Gastrocnemius medialis (tissue), 4 donors: ENCODE results near the gene VSIG1. TPM values are rescaled to one million over a fixed set of nuclear protein-coding genes. Genes with fewer than 3 reads are reported as not detected.
A peak's percentile ranks its signal among the peaks of the same experiment; 100 is the strongest.

Experiments
- ATAC-seq, 2 donors: fragments of 150-250 bp; one replicate each; pipeline ENCODE4 v1.9.1; 2016
- DNase-seq, 2 donors: peaks; one replicate each; pipeline ENCODE4 v3.0.0-alpha.2; 2019
- H3K27ac ChIP-seq, 4 donors: fragments of 200-600 bp; sonication (generic); 1 replicate in 1 of 4; 2 replicates in 3 of 4; pipeline ENCODE4 v1.5.1; 2016 to 2018; ENCODE audit warnings: mild to moderate bottlenecking in 2 of 4, moderate library complexity in 1 of 4
- H3K27me3 ChIP-seq, 3 donors: fragments of 200-600 bp; sonication (generic) in 2 of 3; 1 replicate in 1 of 3; 2 replicates in 2 of 3; pipeline versions ENCODE4 v1.5.1 to v1.6.0; 2016 to 2019; ENCODE audit warnings: mild to moderate bottlenecking in 1 of 3, moderate library complexity in 1 of 3
- H3K36me3 ChIP-seq, 2 donors: fragments of 200-600 bp; sonication (generic) in 1 of 2; one replicate each; pipeline ENCODE4 v1.5.1; 2017 to 2018
- H3K4me1 ChIP-seq, 2 donors: fragments of 200-600 bp; sonication (generic) in 1 of 2; one replicate each; pipeline ENCODE4 v1.5.1; 2016 to 2017; ENCODE audit warnings: mild to moderate bottlenecking in 2 of 2
- H3K4me3 ChIP-seq, 4 donors: fragments of 200-600 bp; sonication (generic) in 3 of 4; 1 replicate in 1 of 4; 2 replicates in 3 of 4; pipeline ENCODE4 v1.5.1; 2016 to 2019; ENCODE audit warnings: mild to moderate bottlenecking in 2 of 4
- H3K9me3 ChIP-seq, 3 donors: fragments of 200-600 bp; sonication (generic) in 2 of 3; 1 replicate in 1 of 3; 2 replicates in 2 of 3; pipeline ENCODE4 v1.5.1; 2016 to 2019
- CTCF ChIP-seq, 5 experiments: fragments of 450-650 bp in 3 of 5; fragments of 200-600 bp in 2 of 5; sonication (generic) in 2 of 5; IDR thresholded peaks in 4 of 5; conservative IDR thresholded peaks in 1 of 5; 1 replicate in 4 of 5; 2 replicates in 1 of 5; pipeline ENCODE4 v1.5.1; 2016 to 2019; ENCODE audit warnings: antibody characterized with exemption in 5 of 5, mild to moderate bottlenecking in 3 of 5, moderate library complexity in 3 of 5
- POLR2A ChIP-seq, 2 donors: fragments of 450-650 bp; IDR thresholded peaks; one replicate each; pipeline ENCODE4 v1.6.1; 2017; ENCODE audit warnings: antibody characterized with exemption in 2 of 2, mild to moderate bottlenecking in 2 of 2, moderate library complexity in 2 of 2
- in situ Hi-C, 4 donors: fragments of 200-750 bp; cut with MboI; loops; one replicate each; pipeline versions ENCODE4 v1.15.0 to v1.8.0; 2017; ENCODE audit warnings: low sequenced_read_pairs in 4 of 4
- intact Hi-C: fragments of 100-400 bp; cut with DNase I; formaldehyde crosslinking; loops from one replicate; pipeline ENCODE4 v1.15.1; 2023; ENCODE audit warnings: low total_unique reads
- total RNA-seq, 4 donors: library from RNA; depleted of rRNA; stranded (reverse); fragments of >200 nt; gene quantifications; one replicate each; pipeline versions ENCODE4 v1.1.0 to v1.2.3, GENCODE V29; 2016

VSIG1 gene
- total RNA-seq, 4 donors from 2014 or later = not detected

- H3K9me3 ChIP-seq = no peaks in the 10 kb centered on the region
- in situ Hi-C loops = no loop called here
- peaks cover 0 to 11% (median 5%) of the 10 kb centered on the region in 3 donors for H3K27me3 ChIP-seq
Observed at GRCh38 chrX:108068121-108068520, 23.3 kb downstream of the VSIG1 start.

GRCh38 chrX:108070891-108071290 is 26.0 kb downstream of the VSIG1 start:
- no peaks in the 10 kb centered on the region for H3K9me3 ChIP-seq
- no peak overlapping the region for H3K27ac ChIP-seq
- H3K4me1 ChIP-seq = no peaks in the 10 kb centered on the region
- TF ChIP-seq CTCF (IDR thresholded peaks at IDR 0.05 in 4 of 5, conservative IDR thresholded peaks at IDR 0.05 in 1 of 5) = no peak
- H3K36me3 ChIP-seq = no peaks in the 10 kb centered on the region
- DNase-seq = no peak
- peak in 1 of 2 donors; percentile 85 for ATAC-seq
- no peak overlapping the region for H3K4me3 ChIP-seq
- in situ Hi-C loops (no loop called here), intact Hi-C loops (no loop called here)
- H3K27me3 ChIP-seq = peaks cover 0 to 11% (median 7%) of the 10 kb centered on the region in 3 donors

More at GRCh38 chrX:108068121-108068520, 23.3 kb downstream of the VSIG1 start:
- Histone ChIP-seq H3K4me3 (no peak overlapping the region), H3K36me3 (no peaks in the 10 kb centered on the region), H3K27ac (no peak overlapping the region), H3K4me1 (no peaks in the 10 kb centered on the region)
- ATAC-seq (no peak), DNase-seq (no peak)
- TF ChIP-seq CTCF (IDR thresholded peaks at IDR 0.05 in 4 of 5, conservative IDR thresholded peaks at IDR 0.05 in 1 of 5) (no peak), POLR2A (IDR thresholded peaks at IDR 0.05) (no peak)
- intact Hi-C loops = no loop called here

- in situ Hi-C loops = no loop called here
Observed at GRCh38 chrX:108071578-108071977, 26.7 kb downstream of the VSIG1 start.

GRCh38 chrX:108072746-108073145 is 27.9 kb downstream of the VSIG1 start:
- H3K27me3 ChIP-seq = peaks cover 0 to 8% (median 7%) of the 10 kb centered on the region in 3 donors
- intact Hi-C loops = no loop called here
- DNase-seq (no peak), ATAC-seq (no peak)
- no peaks in the 10 kb centered on the region for H3K9me3 ChIP-seq
- no peak overlapping the region for H3K4me3 ChIP-seq
- no peak overlapping the region for H3K27ac ChIP-seq
- in situ Hi-C loops = no loop called here
- no peaks in the 10 kb centered on the region for H3K36me3 ChIP-seq
- H3K4me1 ChIP-seq = no peaks in the 10 kb centered on the region
- TF ChIP-seq CTCF (IDR thresholded peaks at IDR 0.05 in 4 of 5, conservative IDR thresholded peaks at IDR 0.05 in 1 of 5) (no peak), POLR2A (IDR thresholded peaks at IDR 0.05) (no peak)

More at GRCh38 chrX:108071578-108071977, 26.7 kb downstream of the VSIG1 start:
- no peak overlapping the region for H3K4me3 ChIP-seq
- H3K36me3 ChIP-seq = no peaks in the 10 kb centered on the region
- intact Hi-C loops = no loop called here
- no peak for ATAC-seq
- no peak for DNase-seq
- no peak for TF ChIP-seq CTCF (IDR thresholded peaks at IDR 0.05 in 4 of 5, conservative IDR thresholded peaks at IDR 0.05 in 1 of 5)
- no peak for TF ChIP-seq POLR2A (IDR thresholded peaks at IDR 0.05)
- no peaks in the 10 kb centered on the region for H3K4me1 ChIP-seq
- H3K9me3 ChIP-seq = no peaks in the 10 kb centered on the region
- H3K27ac ChIP-seq = no peak overlapping the region
- H3K27me3 ChIP-seq = peaks cover 0 to 11% (median 7%) of the 10 kb centered on the region in 3 donors

- H3K27me3 ChIP-seq = no peaks in the 10 kb centered on the region
- TF ChIP-seq CTCF (IDR thresholded peaks at IDR 0.05 in 4 of 5, conservative IDR thresholded peaks at IDR 0.05 in 1 of 5) = no peak
- TF ChIP-seq POLR2A (IDR thresholded peaks at IDR 0.05) = no peak
- ATAC-seq = no peak
Observed at GRCh38 chrX:108081110-108081509, 36.2 kb downstream of the VSIG1 start.

More at GRCh38 chrX:108081110-108081509, 36.2 kb downstream of the VSIG1 start:
- intact Hi-C loops (no loop called here), in situ Hi-C loops (loop anchor here in 1 of 4 donors (25.0 kb wide), 1 partner anchor 444 kb away; the partner anchor contains the start of gene PRPS1)
- Histone ChIP-seq H3K27ac (no peak overlapping the region), H3K4me1 (no peaks in the 10 kb centered on the region), H3K9me3 (no peaks in the 10 kb centered on the region), H3K36me3 (peaks cover 0 to under 1% of the 10 kb centered on the region in 2 donors), H3K4me3 (no peak overlapping the region)
- no peak for DNase-seq
